ENCODE measurements around the gene MAPKAP1. TPM values are rescaled to one million over a fixed set of nuclear protein-coding genes. Genes with fewer than 3 reads are reported as not detected.

Gene MAPKAP1
- total RNA-seq, 6 donors from 2014 or later, result 60.8 to 84.0 (median 71.5) TPM

GRCh38 chr9:125608489-125609224 is 98.4 kb downstream of the MAPKAP1 start:
- TF ChIP-seq CTCF (IDR thresholded peaks at IDR 0.05) (no peak), EP300 (IDR thresholded peaks at IDR 0.05) (no peak), POLR2A (IDR thresholded peaks at IDR 0.05) (no peak), POLR2AphosphoS5 (IDR thresholded peaks at IDR 0.05) (no peak)
- Histone ChIP-seq H3K27ac (no peak overlapping the region), H3K4me1 (peaks cover 0 to 10% (median 6%) of the 10 kb centered on the region in 4 donors), H3K27me3 (no peaks in the 10 kb centered on the region), H3K36me3 (no peaks in the 10 kb centered on the region), H3K4me3 (no peak overlapping the region), H3K9me3 (no peaks in the 10 kb centered on the region)
- WGBS, 2 donors, result 67 to 75% methylated on average over 10 of the region's 10 CpGs
- DNase-seq, result no peak
- no peak for ATAC-seq (ENCODE audit: low FRiP score in 2 of 2)

GRCh38 chr9:125604196-125604595 is 102.8 kb downstream of the MAPKAP1 start:
- no peaks in the 10 kb centered on the region for H3K4me1 ChIP-seq
- no peak for ATAC-seq (ENCODE audit: low FRiP score in 2 of 2)
- no peaks in the 10 kb centered on the region for H3K27me3 ChIP-seq
- no peaks in the 10 kb centered on the region for H3K9me3 ChIP-seq
- TF ChIP-seq EP300 (IDR thresholded peaks at IDR 0.05), result no peak
- TF ChIP-seq POLR2A (IDR thresholded peaks at IDR 0.05), result no peak
- no peak for TF ChIP-seq CTCF (IDR thresholded peaks at IDR 0.05)
- no peak for TF ChIP-seq POLR2AphosphoS5 (IDR thresholded peaks at IDR 0.05)
- 87 to 90% methylated on average over 1 of the region's 1 CpG for WGBS, 2 donors
- no peak overlapping the region for H3K27ac ChIP-seq
- no peak for DNase-seq
- H3K4me3 ChIP-seq, result no peak overlapping the region
- H3K36me3 ChIP-seq, result no peaks in the 10 kb centered on the region

- no peak for TF ChIP-seq POLR2A (IDR thresholded peaks at IDR 0.05)
- no peak for TF ChIP-seq CTCF (IDR thresholded peaks at IDR 0.05)
- TF ChIP-seq EP300 (IDR thresholded peaks at IDR 0.05), result no peak
- no peak for TF ChIP-seq POLR2AphosphoS5 (IDR thresholded peaks at IDR 0.05)
- Histone ChIP-seq H3K4me1 (no peaks in the 10 kb centered on the region), H3K36me3 (no peaks in the 10 kb centered on the region), H3K27ac (no peak overlapping the region), H3K4me3 (no peak overlapping the region), H3K27me3 (no peaks in the 10 kb centered on the region), H3K9me3 (no peaks in the 10 kb centered on the region)
- ATAC-seq (ENCODE audit: low FRiP score in 2 of 2) (no peak), DNase-seq (no peak)
- 90 to 95% methylated on average over 4 of the region's 4 CpGs for WGBS, 2 donors
These were observed 103.5 kb downstream of the MAPKAP1 start for GRCh38 chr9:125603478-125604021.

GRCh38 chr9:125601961-125602360 is 105.0 kb downstream of the MAPKAP1 start:
- Histone ChIP-seq H3K4me1 (no peaks in the 10 kb centered on the region), H3K27ac (no peak overlapping the region), H3K9me3 (no peaks in the 10 kb centered on the region), H3K36me3 (no peaks in the 10 kb centered on the region), H3K4me3 (no peak overlapping the region), H3K27me3 (no peaks in the 10 kb centered on the region)
- WGBS, 2 donors, result 92 to 93% methylated on average over 7 of the region's 7 CpGs
- no peak for ATAC-seq (ENCODE audit: low FRiP score in 2 of 2)
- TF ChIP-seq CTCF (IDR thresholded peaks at IDR 0.05), result no peak
- no peak for TF ChIP-seq POLR2A (IDR thresholded peaks at IDR 0.05)
- no peak for TF ChIP-seq EP300 (IDR thresholded peaks at IDR 0.05)
- TF ChIP-seq POLR2AphosphoS5 (IDR thresholded peaks at IDR 0.05), result no peak
- no peak for DNase-seq

GRCh38 chr9:125600194-125600593 is 106.8 kb downstream of the MAPKAP1 start:
- Histone ChIP-seq H3K27ac (no peak overlapping the region), H3K4me3 (no peak overlapping the region), H3K27me3 (no peaks in the 10 kb centered on the region), H3K4me1 (no peaks in the 10 kb centered on the region), H3K36me3 (no peaks in the 10 kb centered on the region), H3K9me3 (no peaks in the 10 kb centered on the region)
- ATAC-seq (ENCODE audit: low FRiP score in 2 of 2) (no peak), DNase-seq (no peak)
- WGBS, 2 donors, result 89 to 93% methylated on average over 1 of the region's 1 CpG
- TF ChIP-seq POLR2A (IDR thresholded peaks at IDR 0.05), result no peak
